Activated gamma-delta T cell (primary cell): ENCODE measurements around the gene USHBP1.

Experiments used
- DNase-seq: peaks from one replicate; lab custom pipeline; 2025; lab: John Stamatoyannopoulos, UW
- total RNA-seq, 2 donors: gene quantifications; one replicate each; lab custom pipeline; 2026; lab: John Stamatoyannopoulos, UW

The USHBP1 gene, protein sequence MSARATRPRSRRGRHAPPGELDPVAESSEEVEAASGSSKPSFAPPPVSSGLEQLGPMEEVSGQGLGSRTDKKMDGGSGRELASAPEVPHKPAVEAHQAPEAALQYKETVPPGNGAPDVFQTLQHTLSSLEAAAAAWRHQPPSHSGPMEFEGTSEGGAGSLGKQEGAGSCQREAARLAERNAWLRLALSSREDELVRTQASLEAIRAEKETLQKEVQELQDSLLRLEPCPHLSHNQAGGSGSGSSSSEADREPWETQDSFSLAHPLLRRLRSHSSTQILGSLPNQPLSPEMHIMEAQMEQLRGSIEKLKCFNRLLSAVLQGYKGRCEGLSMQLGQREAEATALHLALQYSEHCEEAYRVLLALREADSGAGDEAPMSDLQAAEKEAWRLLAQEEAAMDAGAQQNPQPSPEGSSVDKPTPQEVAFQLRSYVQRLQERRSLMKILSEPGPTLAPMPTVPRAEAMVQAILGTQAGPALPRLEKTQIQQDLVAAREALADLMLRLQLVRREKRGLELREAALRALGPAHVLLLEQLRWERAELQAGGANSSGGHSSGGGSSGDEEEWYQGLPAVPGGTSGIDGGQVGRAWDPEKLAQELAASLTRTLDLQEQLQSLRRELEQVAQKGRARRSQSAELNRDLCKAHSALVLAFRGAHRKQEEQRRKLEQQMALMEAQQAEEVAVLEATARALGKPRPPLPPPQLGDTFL
- 0 to 0.05 reads per million in 2 donors for total RNA-seq

DNA sequence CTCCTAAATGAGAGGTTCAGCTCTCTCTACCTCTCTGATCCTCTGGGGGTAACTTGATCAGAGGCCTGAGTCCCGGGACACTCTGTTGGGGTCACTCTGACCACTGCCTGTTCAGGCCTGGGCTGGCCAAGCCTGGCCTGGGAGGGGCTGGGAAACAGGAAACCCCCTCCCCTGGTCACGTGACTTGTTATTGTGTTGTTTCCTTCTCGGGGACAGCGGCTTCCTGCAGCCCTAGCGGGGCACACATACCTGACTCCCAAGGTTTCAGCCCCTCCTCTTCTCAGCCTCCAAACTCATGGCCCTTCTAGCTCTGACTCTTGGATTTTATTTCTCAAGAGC, at the start of gene USHBP1:
Gene USHBP1, minus strand, starts transcription at position 105 of the 339 bp plus-strand sequence. CDS start 446 bp downstream, outside the sequence.
- DNase-seq, result no peak

- DNase-seq, result no peak
These were observed 49.6 kb upstream of the USHBP1 start for GRCh38 chr19:17314007-17314593.

GRCh38 chr19:17312189-17313113, 47.9 kb upstream of the USHBP1 start:
- no peak for DNase-seq

GRCh38 chr19:17311455-17312188, 47.1 kb upstream of the USHBP1 start:
- no peak for DNase-seq

DNA sequence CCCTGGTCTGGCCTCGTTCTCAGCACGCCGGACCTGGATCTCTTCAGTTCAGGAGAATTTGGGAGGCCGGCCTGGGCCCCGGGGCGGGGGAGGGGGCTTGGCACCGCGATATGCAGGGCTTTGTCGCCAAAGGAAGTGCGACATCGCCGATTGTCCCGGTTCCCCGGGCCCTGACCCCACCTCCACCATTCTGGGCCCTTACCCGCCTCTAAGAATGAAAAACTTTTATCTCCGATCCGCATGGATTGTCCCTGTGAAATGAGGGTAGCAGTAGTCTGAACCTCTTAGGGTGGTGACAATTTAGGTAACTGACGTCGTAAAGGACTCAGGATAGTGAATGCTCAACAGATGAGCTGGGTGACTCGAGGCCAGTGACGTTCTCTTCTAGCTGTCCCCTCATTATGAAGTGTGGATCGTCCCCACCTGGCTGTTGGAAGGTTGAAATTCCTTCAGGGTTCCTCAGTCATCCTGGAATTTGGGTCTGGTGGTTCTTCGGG, 45.5 kb upstream of the USHBP1 start:
- DNase-seq, result no peak

GRCh38 chr19:17309198-17309964, 44.8 kb upstream of the USHBP1 start, which contains the start of gene DDA1:
Gene DDA1, plus strand, starts transcription at chr19:17309563. Its CDS starts 92 bp downstream, at chr19:17309655.
- DNase-seq, result peak; percentile 78

DNA sequence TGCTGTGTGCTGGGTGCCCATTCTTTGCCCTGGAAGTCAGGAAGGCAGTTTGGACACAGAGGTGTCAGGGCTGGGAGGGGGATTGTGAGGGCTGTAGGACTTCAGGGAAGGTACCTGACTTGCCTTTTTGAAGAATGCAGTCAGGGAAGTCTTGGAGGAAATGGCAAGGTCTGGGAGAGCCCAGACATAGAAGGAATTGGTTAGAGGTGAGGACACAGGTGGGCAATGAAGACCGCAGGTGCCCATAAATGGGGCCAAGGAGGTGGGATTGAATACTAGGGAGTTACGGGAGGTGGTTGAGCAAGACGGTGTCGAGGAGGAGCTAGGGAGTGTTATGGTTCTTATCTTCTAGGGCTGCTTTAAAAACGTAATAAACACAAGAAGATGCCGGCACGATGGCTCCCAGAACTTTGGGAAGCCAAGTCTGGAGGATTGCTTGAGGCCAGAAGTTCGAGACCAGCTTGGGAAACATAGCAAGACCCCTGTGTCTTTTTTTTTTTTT, 43.4 kb upstream of the USHBP1 start:
- no peak for DNase-seq

- DNase-seq, result no peak
These were observed 41.8 kb upstream of the USHBP1 start for GRCh38 chr19:17306285-17306714.

DNA sequence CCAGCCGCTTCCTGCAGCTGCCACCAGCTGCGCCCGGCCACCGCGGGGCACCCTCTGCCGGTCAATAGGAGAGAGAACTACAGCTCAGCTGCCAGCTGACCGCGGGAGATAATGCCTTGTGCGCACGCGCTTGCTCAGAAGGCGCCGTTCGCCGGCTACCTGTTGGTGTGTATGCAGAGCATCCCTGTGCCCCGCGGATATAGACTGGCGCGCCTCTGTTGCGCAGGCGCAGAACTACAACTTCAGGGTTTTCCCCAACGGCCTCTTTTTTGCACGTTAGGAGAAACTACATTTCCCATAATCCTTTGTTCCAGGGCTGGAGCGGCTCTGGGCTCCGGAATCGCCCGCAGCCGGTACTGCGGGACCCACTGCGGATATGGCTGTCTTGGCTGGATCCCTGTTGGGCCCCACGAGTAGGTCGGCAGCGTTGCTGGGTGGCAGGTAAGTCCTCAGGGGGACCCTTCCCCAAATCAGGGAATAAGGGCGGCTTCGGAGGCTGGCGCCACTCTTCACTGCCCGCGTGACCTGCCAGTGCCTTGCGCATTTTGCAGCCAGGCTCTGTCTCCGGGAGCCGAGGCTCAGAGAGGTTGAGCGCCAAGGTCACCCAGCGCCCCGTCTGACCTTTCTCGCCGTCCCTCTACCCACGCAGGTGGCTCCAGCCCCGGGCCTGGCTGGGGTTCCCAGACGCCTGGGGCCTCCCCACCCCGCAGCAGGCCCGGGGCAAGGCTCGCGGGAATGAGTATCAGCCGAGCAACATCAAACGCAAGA, 41.2 kb upstream of the USHBP1 start, which contains the start of gene MRPL34:
Gene MRPL34, plus strand, starts transcription at position 356 of the 768 bp plus-strand sequence. Its CDS starts 21 bp downstream, at position 377.
- DNase-seq, result peak; percentile 88

GRCh38 chr19:17305216-17305516, 40.6 kb upstream of the USHBP1 start:
- no peak for DNase-seq

DNA sequence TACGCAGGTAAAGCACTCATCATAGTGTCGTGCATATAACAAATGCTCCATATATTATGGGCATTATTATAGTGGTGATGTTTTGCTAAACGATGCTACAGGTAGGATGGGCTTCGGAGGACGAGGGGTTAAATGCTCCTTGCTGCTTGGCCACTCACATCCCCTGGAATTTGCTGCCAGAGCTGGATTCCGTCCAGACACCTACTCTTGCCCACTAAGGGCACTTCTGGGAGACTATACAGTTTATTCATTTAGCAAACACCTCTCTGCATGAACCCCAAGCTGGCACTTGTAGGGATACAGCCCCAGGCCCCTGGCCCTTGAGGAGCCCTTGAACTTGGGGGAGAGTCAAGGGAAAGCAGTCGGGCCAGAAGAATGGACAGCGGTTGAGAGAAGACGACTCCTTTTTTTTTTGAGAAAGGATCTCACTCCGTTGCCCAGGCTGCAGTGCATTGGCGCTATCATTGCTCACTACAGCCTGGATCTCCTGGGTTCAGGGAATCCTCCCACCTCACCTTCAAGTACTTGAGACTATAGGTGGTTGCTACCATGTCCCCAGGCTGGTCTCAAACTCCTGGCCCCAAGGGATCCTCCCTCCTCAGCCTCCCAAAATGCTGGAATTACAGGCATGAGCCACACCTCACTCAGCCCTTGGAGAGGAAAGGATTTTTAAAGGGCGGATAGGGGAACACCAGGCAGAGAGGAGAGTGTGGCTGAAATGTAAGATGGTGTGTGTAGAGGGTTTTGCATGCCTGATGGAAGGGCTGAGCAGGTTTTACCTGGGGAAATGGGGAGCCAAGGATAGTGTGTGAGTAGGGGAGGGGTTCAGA, 40.1 kb upstream of the USHBP1 start:
- DNase-seq, result no peak

GRCh38 chr19:17303940-17304267, 39.4 kb upstream of the USHBP1 start:
- no peak for DNase-seq

DNA sequence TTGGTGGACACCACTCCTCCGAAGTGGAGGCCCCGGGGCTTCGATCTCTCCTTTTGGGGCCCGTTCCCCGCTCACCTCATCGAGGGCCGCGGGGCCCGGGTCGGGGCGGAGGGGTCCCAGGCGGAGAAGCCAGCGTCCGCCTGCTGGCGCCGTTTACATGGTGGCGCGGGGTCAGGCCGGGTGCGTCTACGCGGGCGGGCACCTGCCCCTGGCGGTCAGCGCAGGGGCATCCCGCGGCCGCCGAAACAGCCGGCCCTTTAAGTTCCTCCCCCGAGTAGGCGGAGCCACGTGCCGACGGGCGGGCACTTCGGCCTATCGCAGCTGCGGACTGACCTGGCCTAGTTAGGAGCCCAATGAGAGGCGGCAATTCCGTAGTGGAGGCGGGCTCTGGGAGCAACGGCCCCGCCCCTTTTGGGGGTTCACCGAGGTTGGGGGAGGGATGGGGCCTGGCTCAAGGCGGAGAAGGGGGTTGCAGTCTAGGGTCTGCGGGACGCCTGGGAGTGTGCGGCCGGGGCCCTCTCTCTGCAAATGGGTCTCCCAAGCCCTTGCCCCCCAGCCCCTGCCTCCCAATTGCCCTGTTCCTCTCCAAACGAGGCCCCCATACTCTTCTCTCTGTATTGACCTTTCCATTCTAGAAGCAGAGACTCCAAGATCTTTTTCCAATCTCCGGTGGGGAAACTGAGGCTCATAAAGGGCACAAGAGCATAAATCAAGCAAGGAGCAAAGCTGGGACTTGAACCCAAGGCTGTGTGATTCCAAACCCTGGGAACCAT, 38.8 kb upstream of the USHBP1 start, which contains the start of gene ABHD8:
Gene ABHD8, minus strand, starts transcription at position 259 of the 773 bp plus-strand sequence. CDS start 1,809 bp downstream, outside the sequence.
- DNase-seq, result peak; percentile 81

DNA sequence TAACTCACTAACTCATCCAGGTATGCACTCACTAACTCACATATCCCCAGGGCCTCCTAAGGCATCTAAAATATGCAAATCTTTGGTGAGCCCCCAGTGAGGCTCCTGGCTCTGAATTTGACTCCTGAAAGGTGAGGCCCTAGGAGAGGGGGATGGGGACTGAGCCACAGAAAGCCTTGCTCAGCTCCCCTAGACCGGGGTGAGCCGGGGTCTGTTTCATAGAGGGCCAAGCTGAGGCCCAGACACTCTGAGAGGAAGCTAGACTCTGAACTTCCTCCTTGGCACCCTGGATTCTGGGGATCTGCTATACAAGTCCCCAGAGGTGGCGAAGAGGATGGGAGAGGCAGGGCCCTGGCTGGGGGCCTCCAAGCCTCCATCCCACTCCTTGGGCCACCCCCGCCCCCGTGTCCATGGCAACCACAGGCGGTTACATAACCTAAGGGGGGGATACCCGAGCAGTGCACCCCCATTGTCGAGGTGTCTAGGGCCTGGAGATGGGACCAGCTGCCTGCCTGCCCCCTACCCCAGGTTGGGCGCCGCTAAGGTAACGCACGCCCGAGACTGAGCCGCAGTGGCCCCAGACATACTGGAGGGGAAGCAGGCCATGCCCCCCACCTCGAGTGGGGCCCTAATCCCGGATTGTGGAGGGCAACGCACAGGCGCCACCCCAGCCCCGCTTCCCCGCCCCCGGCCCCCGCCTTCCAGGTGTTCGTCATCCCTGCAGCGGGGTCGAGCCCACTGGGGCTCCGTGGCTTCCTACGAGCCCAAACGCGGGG, 38.0 kb upstream of the USHBP1 start:
- DNase-seq, result no peak

GRCh38 chr19:17300992-17301619, 36.6 kb upstream of the USHBP1 start:
- no peak for DNase-seq

DNA sequence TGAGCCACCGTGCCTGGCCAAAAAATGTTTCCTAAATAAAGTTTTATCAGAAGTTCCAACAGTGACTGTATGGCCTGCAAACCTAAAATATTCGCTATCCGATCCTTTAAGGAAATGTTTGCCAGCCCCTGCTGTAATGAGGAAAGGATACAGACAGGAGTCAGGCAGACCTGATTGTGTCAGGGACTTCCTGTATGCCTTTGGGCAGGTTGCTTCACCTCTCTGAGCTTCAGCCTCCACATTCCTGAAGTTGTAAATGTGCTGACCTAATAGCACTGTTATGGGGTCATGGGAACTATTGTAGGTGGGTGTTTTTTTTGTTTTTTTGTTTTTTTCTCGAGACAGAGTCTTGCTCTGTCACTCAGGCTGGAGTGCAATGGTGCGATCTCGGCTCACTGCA, 32.4 kb upstream of the USHBP1 start:
- no peak for DNase-seq
